WTC11 (cell line): Measurements from ENCODE around the gene TEX28.

Experiments
- ARID4B ChIP-seq: sonication (generic); formaldehyde crosslinking; IDR thresholded peaks from 2 replicates; pipeline ENCODE4 v1.8.0; 2023; ENCODE audit warnings: missing genetic modification reagents, mild to moderate bottlenecking, borderline replicate concordance
- CBFB ChIP-seq: sonication (generic); formaldehyde crosslinking; IDR thresholded peaks from 2 replicates; pipeline ENCODE4 v1.8.1; 2022; ENCODE audit warnings: mild to moderate bottlenecking, low read depth, missing genetic modification reagents
- CTCF ChIP-seq: fragments of 200-600 bp; IDR thresholded peaks from 2 replicates; pipeline ENCODE4 v1.8.0; 2022; ENCODE audit warnings: antibody characterized with exemption
- E2F5 ChIP-seq: sonication (generic); formaldehyde crosslinking; IDR thresholded peaks from 2 replicates; pipeline ENCODE4 v1.8.1; 2022; ENCODE audit warnings: mild to moderate bottlenecking, moderate library complexity, missing genetic modification reagents
- ESRRA ChIP-seq: sonication (generic); formaldehyde crosslinking; IDR thresholded peaks from 2 replicates; pipeline ENCODE4 v1.8.1; 2022; ENCODE audit warnings: mild to moderate bottlenecking, missing genetic modification reagents, borderline replicate concordance
- JUN ChIP-seq: sonication (generic); formaldehyde crosslinking; IDR thresholded peaks from 2 replicates; pipeline ENCODE4 v1.8.0; 2023; ENCODE audit warnings: mild to moderate bottlenecking, missing genetic modification reagents
- NFATC4 ChIP-seq: fragments of 250-450 bp; sonication (Bioruptor Pico); IDR thresholded peaks from 2 replicates; pipeline ENCODE4 v1.9.0; 2021; ENCODE audit warnings: mild to moderate bottlenecking
- TCF7 ChIP-seq: sonication (generic); formaldehyde crosslinking; IDR thresholded peaks from 2 replicates; pipeline ENCODE4 v1.8.0; 2022; ENCODE audit warnings: mild to moderate bottlenecking, low read depth, missing genetic modification reagents, moderate library complexity
- ZNF138 ChIP-seq: sonication (generic); formaldehyde crosslinking; conservative IDR thresholded peaks from 2 replicates; pipeline ENCODE4 v1.8.1; 2022; ENCODE audit warnings: mild to moderate bottlenecking, moderate library complexity, missing genetic modification reagents
- ZNF263 ChIP-seq: sonication (generic); formaldehyde crosslinking; IDR thresholded peaks from 2 replicates; pipeline ENCODE4 v1.8.1; 2022; ENCODE audit warnings: low read depth, mild to moderate bottlenecking, moderate library complexity, missing genetic modification reagents
- TF ChIP-seq, protein P1 (sequence below): sonication (generic); formaldehyde crosslinking; IDR thresholded peaks from 2 replicates; pipeline ENCODE4 v1.8.1; 2022; ENCODE audit warnings: low read depth, mild to moderate bottlenecking, moderate library complexity, missing genetic modification reagents, borderline replicate concordance
- TF ChIP-seq, protein P2 (sequence below): sonication (generic); formaldehyde crosslinking; conservative IDR thresholded peaks from 2 replicates; pipeline ENCODE4 v1.8.1; 2023; ENCODE audit warnings: mild to moderate bottlenecking, low read depth, missing genetic modification reagents, moderate library complexity
- TF ChIP-seq, protein P3 (sequence below): sonication (generic); formaldehyde crosslinking; conservative IDR thresholded peaks from 2 replicates; pipeline ENCODE4 v1.8.1; 2022; ENCODE audit warnings: mild to moderate bottlenecking, missing genetic modification reagents
- TF ChIP-seq, protein P4 (sequence below): sonication (generic); formaldehyde crosslinking; IDR thresholded peaks from 2 replicates; pipeline ENCODE4 v1.8.0; 2022; ENCODE audit warnings: mild to moderate bottlenecking, missing genetic modification reagents

DNA sequence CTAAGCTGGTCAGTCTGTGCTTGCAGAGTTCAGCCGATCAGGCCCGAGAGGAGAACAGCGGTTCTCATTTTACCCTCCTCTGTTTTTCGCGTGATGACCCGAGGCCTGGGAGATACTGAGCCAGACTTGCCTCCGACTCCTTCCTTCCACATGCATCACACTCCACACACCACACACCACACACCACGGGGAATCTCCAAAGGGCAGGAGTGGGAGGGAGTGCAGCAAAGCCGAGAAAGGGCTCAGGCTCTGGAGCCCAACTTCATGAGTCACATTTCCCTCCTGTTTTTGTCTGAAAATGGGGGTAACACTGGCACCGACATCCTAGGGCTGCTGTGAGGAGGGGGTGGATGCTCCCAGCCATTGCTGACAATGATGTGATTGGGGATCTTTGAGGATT is 39.6 kb upstream of the TEX28 start:
- TF ChIP-seq ZNF138 (CRISPR knock-in tag), result no peak
- TF ChIP-seq CTCF, result no peak
- TF ChIP-seq, protein P1, sequence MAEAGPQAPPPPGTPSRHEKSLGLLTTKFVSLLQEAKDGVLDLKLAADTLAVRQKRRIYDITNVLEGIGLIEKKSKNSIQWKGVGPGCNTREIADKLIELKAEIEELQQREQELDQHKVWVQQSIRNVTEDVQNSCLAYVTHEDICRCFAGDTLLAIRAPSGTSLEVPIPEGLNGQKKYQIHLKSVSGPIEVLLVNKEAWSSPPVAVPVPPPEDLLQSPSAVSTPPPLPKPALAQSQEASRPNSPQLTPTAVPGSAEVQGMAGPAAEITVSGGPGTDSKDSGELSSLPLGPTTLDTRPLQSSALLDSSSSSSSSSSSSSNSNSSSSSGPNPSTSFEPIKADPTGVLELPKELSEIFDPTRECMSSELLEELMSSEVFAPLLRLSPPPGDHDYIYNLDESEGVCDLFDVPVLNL (CRISPR knock-in tag), result no peak
- TF ChIP-seq, protein P2, sequence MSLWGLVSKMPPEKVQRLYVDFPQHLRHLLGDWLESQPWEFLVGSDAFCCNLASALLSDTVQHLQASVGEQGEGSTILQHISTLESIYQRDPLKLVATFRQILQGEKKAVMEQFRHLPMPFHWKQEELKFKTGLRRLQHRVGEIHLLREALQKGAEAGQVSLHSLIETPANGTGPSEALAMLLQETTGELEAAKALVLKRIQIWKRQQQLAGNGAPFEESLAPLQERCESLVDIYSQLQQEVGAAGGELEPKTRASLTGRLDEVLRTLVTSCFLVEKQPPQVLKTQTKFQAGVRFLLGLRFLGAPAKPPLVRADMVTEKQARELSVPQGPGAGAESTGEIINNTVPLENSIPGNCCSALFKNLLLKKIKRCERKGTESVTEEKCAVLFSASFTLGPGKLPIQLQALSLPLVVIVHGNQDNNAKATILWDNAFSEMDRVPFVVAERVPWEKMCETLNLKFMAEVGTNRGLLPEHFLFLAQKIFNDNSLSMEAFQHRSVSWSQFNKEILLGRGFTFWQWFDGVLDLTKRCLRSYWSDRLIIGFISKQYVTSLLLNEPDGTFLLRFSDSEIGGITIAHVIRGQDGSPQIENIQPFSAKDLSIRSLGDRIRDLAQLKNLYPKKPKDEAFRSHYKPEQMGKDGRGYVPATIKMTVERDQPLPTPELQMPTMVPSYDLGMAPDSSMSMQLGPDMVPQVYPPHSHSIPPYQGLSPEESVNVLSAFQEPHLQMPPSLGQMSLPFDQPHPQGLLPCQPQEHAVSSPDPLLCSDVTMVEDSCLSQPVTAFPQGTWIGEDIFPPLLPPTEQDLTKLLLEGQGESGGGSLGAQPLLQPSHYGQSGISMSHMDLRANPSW (CRISPR knock-in tag), result no peak
- TF ChIP-seq ZNF263 (CRISPR knock-in tag), result no peak
- no peak for TF ChIP-seq E2F5 (CRISPR knock-in tag)
- no peak for TF ChIP-seq TCF7
- no peak for TF ChIP-seq CBFB
- TF ChIP-seq, protein P3, sequence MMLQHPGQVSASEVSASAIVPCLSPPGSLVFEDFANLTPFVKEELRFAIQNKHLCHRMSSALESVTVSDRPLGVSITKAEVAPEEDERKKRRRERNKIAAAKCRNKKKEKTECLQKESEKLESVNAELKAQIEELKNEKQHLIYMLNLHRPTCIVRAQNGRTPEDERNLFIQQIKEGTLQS, result no peak
- TF ChIP-seq, protein P4, sequence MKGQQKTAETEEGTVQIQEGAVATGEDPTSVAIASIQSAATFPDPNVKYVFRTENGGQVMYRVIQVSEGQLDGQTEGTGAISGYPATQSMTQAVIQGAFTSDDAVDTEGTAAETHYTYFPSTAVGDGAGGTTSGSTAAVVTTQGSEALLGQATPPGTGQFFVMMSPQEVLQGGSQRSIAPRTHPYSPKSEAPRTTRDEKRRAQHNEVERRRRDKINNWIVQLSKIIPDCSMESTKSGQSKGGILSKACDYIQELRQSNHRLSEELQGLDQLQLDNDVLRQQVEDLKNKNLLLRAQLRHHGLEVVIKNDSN (CRISPR knock-in tag), result no peak
- no peak for TF ChIP-seq ESRRA (CRISPR knock-in tag)
- no peak for TF ChIP-seq NFATC4
- TF ChIP-seq JUN (CRISPR knock-in tag), result no peak
- no peak for TF ChIP-seq ARID4B (CRISPR knock-in tag)
